RPMI7951 (cell line): ENCODE data around the gene HINT3. TPM values are rescaled to one million over a fixed set of nuclear protein-coding genes. Genes with fewer than 3 reads are reported as not detected.
"Not testable (repeated sequence)": the region's sequence is repeated elsewhere in the genome, so short reads cannot be mapped to it uniquely, and the experiment has no call there.

ENCODE experiments used
- DNase-seq: peaks from one replicate; pipeline ENCODE4 v3.0.0-alpha.2; 2012; ENCODE audit warnings: low read depth
- total RNA-seq: library from RNA; depleted of rRNA; stranded (reverse); fragments of >200 nt; shearing (Covaris generic); gene quantifications from 2 replicates; pipeline ENCODE4 v1.2.3, GENCODE V29; 2014; rRNA removed

Gene HINT3
- total RNA-seq, 1 experiment from 2014 or later, result 16.1 TPM

GRCh38 chr6:126002755-126003679 lies 46.4 kb downstream of the HINT3 start:
- DNase-seq, result peak; percentile 72

- no peak for DNase-seq
Observed at GRCh38 chr6:126007800-126008199, 51.2 kb downstream of the HINT3 start.

GRCh38 chr6:126010040-126010439 lies 53.5 kb downstream of the HINT3 start:
- no peak for DNase-seq

GRCh38 chr6:126015863-126016262 lies 59.3 kb downstream of the HINT3 start:
- DNase-seq, result peak; percentile 34

GRCh38 chr6:126016591-126016990 lies 60.0 kb downstream of the HINT3 start:
- DNase-seq, result no peak

GRCh38 chr6:126017668-126018067 lies 61.1 kb downstream of the HINT3 start:
- no peak for DNase-seq

GRCh38 chr6:126020305-126021050 lies 63.9 kb downstream of the HINT3 start:
- no peak for DNase-seq

- DNase-seq, result not testable (repeated sequence)
Observed at GRCh38 chr6:126023474-126023873, 66.9 kb downstream of the HINT3 start.

- no peak for DNase-seq
Observed at GRCh38 chr6:126026001-126026400, 69.4 kb downstream of the HINT3 start.

- DNase-seq, result no peak
Observed at GRCh38 chr6:126027601-126028000, 71.0 kb downstream of the HINT3 start.

Other genes with a start within 250 kb of the HINT3 start
- 0.10 and 0.36 TPM in 2 replicates for gene HEY2, start 207.1 kb upstream of the HINT3 start, total RNA-seq
- 12.8 and 17.9 TPM in 2 replicates for gene NCOA7, start 165.8 kb upstream of the HINT3 start, total RNA-seq
- gene TRMT11, start 29.8 kb downstream of the HINT3 start, total RNA-seq, result 27.0 and 28.6 TPM in 2 replicates